ENCODE measurements around the gene ADAMTSL1. TPM values are rescaled to one million over a fixed set of nuclear protein-coding genes. Genes with fewer than 3 reads are reported as not detected.

The ADAMTSL1 gene
- 10 to 100 TPM; 37.3 to 98.1 (median 90.8) TPM for total RNA-seq (2021; fragmentation: NEBNext Ultra II Directional; extraction: Animal tissue kit (Norgen Biotek cat#: 25700))
- long read RNA-seq, partial matches to known transcripts = 5 of 17 reads
- long read RNA-seq, other reads (novel, unspliced or antisense) = 11 of 17 reads

GRCh38 chr9:18473652-18474279 is at the start of gene ADAMTSL1:
Gene ADAMTSL1, plus strand, starts transcription at chr9:18474153. Its CDS starts 80 bp downstream, at chr9:18474233.
- peak within 1 kb of the TSS; percentile 79 for H3K27ac Mint-ChIP-seq
- peak within 1 kb of the TSS; percentile 96 for H3K4me3 Mint-ChIP-seq
- peaks cover 5% of the 10 kb centered on the region for H3K9me3 Mint-ChIP-seq
- no peak for TF ChIP-seq CTCF (IDR thresholded peaks at IDR 0.05)
- no peaks in the 10 kb centered on the region for H3K27me3 Mint-ChIP-seq (ENCODE audit: insufficient read depth)
- peaks cover 32% of the 10 kb centered on the region for H3K36me3 Mint-ChIP-seq (ENCODE audit: low read depth)
- peak; percentile 37 for DNase-seq
- H3K4me1 Mint-ChIP-seq (ENCODE audit: low read depth) = peaks cover 74% of the 10 kb centered on the region

GRCh38 chr9:18427691-18428090 is 46.3 kb upstream of the ADAMTSL1 start:
- DNase-seq = no peak
- Mint-ChIP-seq H3K9me3 (no peaks in the 10 kb centered on the region), H3K27ac (no peak overlapping the region), H3K4me1 (ENCODE audit: low read depth) (peaks cover 57% of the 10 kb centered on the region), H3K36me3 (ENCODE audit: low read depth) (no peaks in the 10 kb centered on the region), H3K4me3 (no peak overlapping the region), H3K27me3 (ENCODE audit: insufficient read depth) (no peaks in the 10 kb centered on the region)
- no peak for TF ChIP-seq CTCF (IDR thresholded peaks at IDR 0.05)

GRCh38 chr9:18428661-18429060 is 45.3 kb upstream of the ADAMTSL1 start:
- Mint-ChIP-seq H3K36me3 (ENCODE audit: low read depth) (no peaks in the 10 kb centered on the region), H3K4me3 (no peak overlapping the region), H3K27me3 (ENCODE audit: insufficient read depth) (no peaks in the 10 kb centered on the region), H3K9me3 (no peaks in the 10 kb centered on the region), H3K4me1 (ENCODE audit: low read depth) (peaks cover 66% of the 10 kb centered on the region), H3K27ac (no peak overlapping the region)
- no peak for TF ChIP-seq CTCF (IDR thresholded peaks at IDR 0.05)
- no peak for DNase-seq

- no peaks in the 10 kb centered on the region for H3K9me3 Mint-ChIP-seq
- peaks cover 68% of the 10 kb centered on the region for H3K4me1 Mint-ChIP-seq (ENCODE audit: low read depth)
- TF ChIP-seq CTCF (IDR thresholded peaks at IDR 0.05) = no peak
- H3K27ac Mint-ChIP-seq = no peak overlapping the region
- H3K27me3 Mint-ChIP-seq (ENCODE audit: insufficient read depth) = no peaks in the 10 kb centered on the region
- no peak overlapping the region for H3K4me3 Mint-ChIP-seq
- no peak for DNase-seq
- H3K36me3 Mint-ChIP-seq (ENCODE audit: low read depth) = no peaks in the 10 kb centered on the region
Observed at GRCh38 chr9:18429070-18429469, 44.9 kb upstream of the ADAMTSL1 start.

GRCh38 chr9:18433620-18434019 is 40.3 kb upstream of the ADAMTSL1 start:
- no peak for DNase-seq
- H3K27me3 Mint-ChIP-seq (ENCODE audit: insufficient read depth) = no peaks in the 10 kb centered on the region; the same call in 1 of the 2 replicates
- H3K9me3 Mint-ChIP-seq = no peaks in the 10 kb centered on the region

More at GRCh38 chr9:18433620-18434019, 40.3 kb upstream of the ADAMTSL1 start:
- Mint-ChIP-seq H3K4me1 (ENCODE audit: low read depth) (peaks cover 82% of the 10 kb centered on the region), H3K4me3 (no peak overlapping the region), H3K36me3 (ENCODE audit: low read depth) (peaks cover 5% of the 10 kb centered on the region; the same call in 1 of the 2 replicates), H3K27ac (no peak overlapping the region)
- TF ChIP-seq CTCF (IDR thresholded peaks at IDR 0.05) = no peak
